Measurements from ENCODE around the gene SHMT2. TPM values are rescaled to one million over a fixed set of nuclear protein-coding genes. Genes with fewer than 3 reads are reported as not detected.
A peak's percentile ranks its signal among the peaks of the same experiment; 100 is the strongest.

Gene SHMT2
- total RNA-seq, 5 donors from 2014 or later (not counting 1 experiment from before 2014, with no cell fraction given), result 31.0 to 80.9 (median 55.6) TPM

DNA sequence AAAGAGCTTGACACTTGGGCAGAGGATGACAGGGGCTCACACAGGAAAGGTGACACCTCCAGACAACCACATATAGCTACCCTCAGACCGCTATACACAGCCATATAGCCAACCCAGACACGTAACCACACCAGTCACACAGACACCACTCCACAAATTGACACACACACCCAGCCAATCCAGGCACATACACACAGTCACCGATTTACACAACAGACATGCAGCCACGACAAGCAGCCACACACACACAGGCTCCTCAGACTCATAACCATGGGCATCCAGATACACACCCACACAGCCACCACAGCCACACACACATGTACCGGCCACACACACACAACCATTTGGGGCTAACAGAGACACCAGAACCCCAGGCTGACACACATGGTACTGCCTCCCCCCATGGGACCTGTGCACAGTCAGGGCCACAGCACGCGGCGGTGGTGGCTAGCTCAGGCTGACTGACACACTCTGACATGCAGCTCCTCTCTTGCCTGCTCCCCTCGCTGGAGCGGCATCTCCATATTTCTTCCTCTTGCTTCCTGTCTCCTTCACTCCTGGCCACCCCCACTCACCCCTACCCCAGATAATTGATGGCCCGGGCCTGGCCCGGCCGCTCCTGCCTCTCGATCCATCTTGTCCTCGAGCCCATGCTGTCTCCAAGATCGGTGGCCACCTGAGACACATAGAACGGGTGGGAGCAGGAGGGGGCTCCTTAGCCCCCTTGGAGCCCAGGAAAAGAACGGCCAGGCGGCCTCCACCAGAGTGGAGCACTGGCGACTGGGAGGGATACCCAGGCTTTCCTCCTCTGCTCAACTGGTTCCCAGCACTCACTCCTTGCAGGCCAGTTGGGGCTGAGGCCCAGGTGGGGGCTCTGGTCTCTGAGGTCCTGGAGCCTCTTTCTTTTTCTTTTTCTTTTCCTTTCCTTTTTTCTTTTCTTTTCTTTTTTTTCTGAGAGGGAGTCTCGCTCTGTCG lies 6.0 kb upstream of the SHMT2 start:
- Mint-ChIP-seq H3K27ac (peak overlapping the region in 1 of 2 donors; percentile 41), H3K27me3 (peaks cover 62 to 80% of the 10 kb centered on the region in 2 donors), H3K4me1 (peaks cover 43 to 62% (median 61%) of the 10 kb centered on the region in 3 donors), H3K4me3 (peak overlapping the region in 1 of 3 donors; percentile 11), H3K9me3 (no peaks in the 10 kb centered on the region), H3K36me3 (no peaks in the 10 kb centered on the region)
- peak in 13 of 35 experiments; percentile 26 to 70 (median 50) for DNase-seq
- Histone ChIP-seq H3K9me3 (no peaks in the 10 kb centered on the region), H3K36me3 (ENCODE audit: control insufficient read depth in 2 of 2, extremely low read depth in 1 of 2, insufficient read depth in 1 of 2, low read length in 1 of 2) (no peaks in the 10 kb centered on the region), H3K27me3 (replicated peaks in 1 of 2; ENCODE audit: control insufficient read depth in 2 of 2, extremely low read depth in 1 of 2, insufficient read depth in 2 of 2, low read length in 1 of 2) (peaks cover 13 to 91% of the 10 kb centered on the region in 2 experiments), H3K4me1 (ENCODE audit: control insufficient read depth in 1 of 2, extremely low read depth in 1 of 2, insufficient read depth in 2 of 2, low read length in 2 of 2) (peaks cover 9 to 79% of the 10 kb centered on the region in 2 experiments), H3K27ac (ENCODE audit: low read length) (no peak overlapping the region), H3K4me3 (ENCODE audit: control insufficient read depth in 1 of 2, extremely low read depth in 1 of 2, low read length in 1 of 2) (no peak overlapping the region)
- peak in 2 of 4 experiments; percentile 42 to 46 for ATAC-seq (replicated peaks in 1 of 4)
- CTCF ChIA-PET, result interaction anchor here (0.5 to 1.2 kb wide), 8 partner anchors 9 to 207 kb away, joined by 3 to 8 read pairs (median 5); no protein-coding TSS in a partner anchor
- 44% methylated on average over 14 of the region's 22 CpGs for whole genome bisulfite sequencing (ENCODE audit: insufficient coverage)
- POLR2A ChIA-PET, result interaction anchor here in 1 of 2 donors (0.6 kb wide), 1 partner anchor 250 kb away, joined by 3 read pairs; no protein-coding TSS in a partner anchor

DNA sequence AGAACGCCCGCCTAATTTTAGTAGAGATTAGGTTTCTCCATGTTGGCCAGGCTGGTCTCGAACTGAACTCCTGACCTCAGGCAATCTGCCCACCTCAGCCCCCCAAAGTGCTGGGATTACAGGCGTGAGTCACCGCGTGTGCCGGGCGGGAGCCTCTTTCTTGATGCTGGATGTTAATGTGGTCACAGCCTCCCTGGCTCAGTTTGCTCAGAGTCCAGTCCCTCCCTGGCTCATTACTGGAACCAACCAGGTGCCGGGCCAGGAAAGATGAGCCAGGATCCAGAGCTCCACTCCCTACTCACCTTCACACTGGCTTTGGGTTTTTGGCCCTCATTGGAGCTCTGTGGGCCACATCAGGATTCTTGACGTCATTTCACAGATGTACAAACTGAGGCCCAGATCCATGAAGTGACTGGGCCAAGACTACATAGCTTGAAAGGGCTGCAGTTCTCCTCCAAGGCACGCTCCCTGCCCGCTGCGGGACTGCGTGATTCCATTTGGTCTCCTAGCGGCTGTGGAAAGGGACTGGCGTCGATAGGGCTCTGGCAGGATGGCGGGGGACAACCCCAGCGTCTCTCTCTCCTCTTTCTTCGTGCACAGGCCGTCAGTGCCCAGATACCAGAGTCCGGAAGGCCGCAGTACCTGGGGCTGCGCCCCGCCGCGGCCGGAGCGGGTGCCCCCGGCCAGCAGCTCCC lies 5.1 kb upstream of the SHMT2 start:
- peaks cover 52 to 70% of the 10 kb centered on the region in 2 donors for H3K27me3 Mint-ChIP-seq
- peaks cover 50 to 71% (median 67%) of the 10 kb centered on the region in 3 donors for H3K4me1 Mint-ChIP-seq
- Histone ChIP-seq H3K9me3 (no peaks in the 10 kb centered on the region), H3K27me3 (replicated peaks in 1 of 2; ENCODE audit: control insufficient read depth in 2 of 2, extremely low read depth in 1 of 2, insufficient read depth in 2 of 2, low read length in 1 of 2) (peaks cover 8 to 82% of the 10 kb centered on the region in 2 experiments), H3K27ac (ENCODE audit: low read length) (no peak overlapping the region), H3K4me1 (ENCODE audit: control insufficient read depth in 1 of 2, extremely low read depth in 1 of 2, insufficient read depth in 2 of 2, low read length in 2 of 2) (peaks cover 15 to 87% of the 10 kb centered on the region in 2 experiments), H3K4me3 (ENCODE audit: control insufficient read depth in 1 of 2, extremely low read depth in 1 of 2, low read length in 1 of 2) (peak overlapping the region in 1 of 2 donors; percentile 34), H3K36me3 (ENCODE audit: control insufficient read depth in 2 of 2, extremely low read depth in 1 of 2, insufficient read depth in 1 of 2, low read length in 1 of 2) (no peaks in the 10 kb centered on the region)
- H3K4me3 Mint-ChIP-seq, result peak overlapping the region in 1 of 3 donors; percentile 48
- WGBS (ENCODE audit: insufficient coverage), result 31% methylated on average over 18 of the region's 30 CpGs
- no peaks in the 10 kb centered on the region for H3K36me3 Mint-ChIP-seq
- H3K9me3 Mint-ChIP-seq, result no peaks in the 10 kb centered on the region
- DNase-seq (no peak), ATAC-seq (replicated peaks in 1 of 4) (no peak)
- CTCF ChIA-PET, result interaction anchor here (0.9 to 3.9 kb wide), 3 partner anchors 14 to 18 kb away, joined by 3 to 21 read pairs (median 3); a partner anchor contains a TSS
- H3K27ac Mint-ChIP-seq, result no peak overlapping the region
- POLR2A ChIA-PET, result no interaction called here

GRCh38 chr12:57224973-57225679 lies 4.4 kb upstream of the SHMT2 start:
- peak; percentile 42 to 74 (median 57) for ATAC-seq (replicated peaks in 1 of 4)

GRCh38 chr12:57225680-57226210 lies 3.8 kb upstream of the SHMT2 start:
- peaks cover 43 to 62% of the 10 kb centered on the region in 2 donors for H3K27me3 Mint-ChIP-seq
- H3K27me3 ChIP-seq (replicated peaks in 1 of 2; ENCODE audit: control insufficient read depth in 2 of 2, extremely low read depth in 1 of 2, insufficient read depth in 2 of 2, low read length in 1 of 2), result peaks cover 8 to 69% of the 10 kb centered on the region in 2 experiments
- ATAC-seq (replicated peaks in 1 of 4), result no peak

More at GRCh38 chr12:57224973-57225679, 4.4 kb upstream of the SHMT2 start:
- Histone ChIP-seq H3K27me3 (replicated peaks in 1 of 2; ENCODE audit: control insufficient read depth in 2 of 2, extremely low read depth in 1 of 2, insufficient read depth in 2 of 2, low read length in 1 of 2) (peaks cover 8 to 75% of the 10 kb centered on the region in 2 experiments), H3K36me3 (ENCODE audit: control insufficient read depth in 2 of 2, extremely low read depth in 1 of 2, insufficient read depth in 1 of 2, low read length in 1 of 2) (no peaks in the 10 kb centered on the region), H3K4me3 (ENCODE audit: control insufficient read depth in 1 of 2, extremely low read depth in 1 of 2, low read length in 1 of 2) (peak overlapping the region in 1 of 2 donors; percentile 34), H3K4me1 (ENCODE audit: control insufficient read depth in 1 of 2, extremely low read depth in 1 of 2, insufficient read depth in 2 of 2, low read length in 2 of 2) (peaks cover 15 to 91% of the 10 kb centered on the region in 2 experiments), H3K9me3 (no peaks in the 10 kb centered on the region), H3K27ac (ENCODE audit: low read length) (no peak overlapping the region)
- Mint-ChIP-seq H3K27me3 (peaks cover 47 to 65% of the 10 kb centered on the region in 2 donors), H3K36me3 (no peaks in the 10 kb centered on the region), H3K27ac (no peak overlapping the region), H3K4me3 (peak overlapping the region in 1 of 3 donors; percentile 48), H3K9me3 (no peaks in the 10 kb centered on the region), H3K4me1 (peaks cover 54 to 78% (median 70%) of the 10 kb centered on the region in 3 donors)
- POLR2A ChIA-PET, result no interaction called here
- WGBS (ENCODE audit: insufficient coverage), result 6% methylated on average over 61 of the region's 61 CpGs
- DNase-seq, result peak in 33 of 35 experiments; percentile 53 to 87 (median 69)
- CTCF ChIA-PET, result interaction anchor here (0.9 to 3.9 kb wide), 4 partner anchors 13 to 17 kb away, joined by 3 to 21 read pairs (median 9); a partner anchor contains a TSS

GRCh38 chr12:57226588-57227314 lies 2.8 kb upstream of the SHMT2 start:
- CTCF ChIA-PET, result interaction anchor here (0.6 to 3.9 kb wide), 9 partner anchors 9 to 254 kb away, joined by 3 to 21 read pairs (median 4); a partner anchor contains a TSS
- H3K27me3 Mint-ChIP-seq, result peaks cover 34 to 52% of the 10 kb centered on the region in 2 donors
- peaks cover 3% of the 10 kb centered on the region for H3K36me3 Mint-ChIP-seq
- H3K36me3 ChIP-seq (ENCODE audit: control insufficient read depth in 2 of 2, extremely low read depth in 1 of 2, insufficient read depth in 1 of 2, low read length in 1 of 2), result peaks cover 0 to 8% of the 10 kb centered on the region in 2 donors
- POLR2A ChIA-PET, result no interaction called here
- DNase-seq (no peak), ATAC-seq (replicated peaks in 1 of 4) (no peak)
- no peak overlapping the region for H3K4me3 ChIP-seq (ENCODE audit: control insufficient read depth in 1 of 2, extremely low read depth in 1 of 2, low read length in 1 of 2)
- peaks cover 54 to 75% (median 74%) of the 10 kb centered on the region in 3 donors for H3K4me1 Mint-ChIP-seq
- H3K27ac ChIP-seq (ENCODE audit: low read length), result no peak overlapping the region
- peaks cover 8 to 59% of the 10 kb centered on the region in 2 experiments for H3K27me3 ChIP-seq (replicated peaks in 1 of 2; ENCODE audit: control insufficient read depth in 2 of 2, extremely low read depth in 1 of 2, insufficient read depth in 2 of 2, low read length in 1 of 2)
- 12% methylated on average over 22 of the region's 35 CpGs for WGBS (ENCODE audit: insufficient coverage)
- H3K4me3 Mint-ChIP-seq, result peak overlapping the region in 1 of 3 donors; percentile 42
- H3K4me1 ChIP-seq (ENCODE audit: control insufficient read depth in 1 of 2, extremely low read depth in 1 of 2, insufficient read depth in 2 of 2, low read length in 2 of 2), result peaks cover 18 to 90% of the 10 kb centered on the region in 2 experiments
- no peaks in the 10 kb centered on the region for H3K9me3 Mint-ChIP-seq
- H3K27ac Mint-ChIP-seq, result peak overlapping the region in 1 of 2 donors; percentile 27
- no peaks in the 10 kb centered on the region for H3K9me3 ChIP-seq

More at GRCh38 chr12:57225680-57226210, 3.8 kb upstream of the SHMT2 start:
- no peaks in the 10 kb centered on the region for H3K36me3 ChIP-seq (ENCODE audit: control insufficient read depth in 2 of 2, extremely low read depth in 1 of 2, insufficient read depth in 1 of 2, low read length in 1 of 2)
- H3K4me3 ChIP-seq (ENCODE audit: control insufficient read depth in 1 of 2, extremely low read depth in 1 of 2, low read length in 1 of 2), result no peak overlapping the region
- H3K4me3 Mint-ChIP-seq, result peak overlapping the region in 1 of 3 donors; percentile 48
- POLR2A ChIA-PET, result no interaction called here
- CTCF ChIA-PET, result interaction anchor here (2.5 to 3.9 kb wide), 2 partner anchors 12 to 17 kb away, joined by 15 to 21 read pairs; a partner anchor contains a TSS
- H3K27ac Mint-ChIP-seq, result no peak overlapping the region
- no peaks in the 10 kb centered on the region for H3K36me3 Mint-ChIP-seq
- DNase-seq, result no peak
- no peaks in the 10 kb centered on the region for H3K9me3 ChIP-seq
- H3K4me1 Mint-ChIP-seq, result peaks cover 60 to 81% (median 73%) of the 10 kb centered on the region in 3 donors
- peaks cover 21 to 91% of the 10 kb centered on the region in 2 experiments for H3K4me1 ChIP-seq (ENCODE audit: control insufficient read depth in 1 of 2, extremely low read depth in 1 of 2, insufficient read depth in 2 of 2, low read length in 2 of 2)
- WGBS (ENCODE audit: insufficient coverage), result 45% methylated on average over 16 of the region's 18 CpGs
- no peak overlapping the region for H3K27ac ChIP-seq (ENCODE audit: low read length)
- no peaks in the 10 kb centered on the region for H3K9me3 Mint-ChIP-seq

Measured in T-cell (primary cell).